ENCODE data around the gene ATP2C2. TPM values are rescaled to one million over a fixed set of nuclear protein-coding genes. Genes with fewer than 3 reads are reported as not detected.

ATP2C2 gene
- total and polyA plus RNA-seq, 8 donors: 11.2 to 52.8 (median 22.2) TPM

DNA sequence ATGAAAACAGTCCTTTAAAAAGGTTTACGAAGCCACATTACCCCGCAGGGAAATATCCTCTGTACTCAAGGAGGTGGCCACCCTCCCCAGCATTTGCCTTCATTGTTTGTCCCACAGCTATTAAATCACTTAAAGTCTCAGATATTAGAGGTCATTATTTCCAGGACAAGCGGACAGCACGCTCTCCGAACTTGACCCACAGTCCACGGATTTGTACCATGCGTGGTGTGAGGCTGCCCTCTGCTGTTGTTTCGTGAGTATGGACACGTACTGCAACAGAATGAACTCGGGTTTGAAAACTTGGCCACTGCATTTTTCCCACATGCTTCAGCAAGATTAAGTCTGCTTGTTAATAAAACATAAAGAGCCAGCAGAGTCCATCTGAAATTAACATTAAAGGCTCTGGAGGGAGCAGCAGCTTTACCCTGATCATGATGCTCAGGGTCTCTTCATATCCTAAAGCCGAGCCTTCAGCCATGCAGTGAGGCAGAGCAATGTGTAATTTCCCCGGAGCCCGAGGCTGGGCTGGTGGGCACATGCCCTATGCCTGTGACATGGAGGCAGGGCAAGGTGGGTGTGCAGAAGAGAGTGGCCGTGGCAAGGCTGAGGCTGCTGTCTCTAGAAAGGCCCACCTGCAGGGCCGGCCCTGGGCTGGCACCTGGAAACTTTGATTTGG lies 116.4 kb downstream of the ATP2C2 start:
- peaks cover 0 to 72% of the 10 kb centered on the region in 2 donors for H3K36me3 ChIP-seq
- DNase-seq (peak in 2 of 4 donors; percentile 49 to 71), ATAC-seq (peak; percentile 88)
- H3K4me1 ChIP-seq: no peaks in the 10 kb centered on the region
- intact Hi-C loops (cut with DNase I): loop anchor here in 1 of 2 donors (10.0 kb wide), 1 partner anchor 210 kb away; no protein-coding TSS in a partner anchor
- H3K9me3 ChIP-seq: no peaks in the 10 kb centered on the region
- no peaks in the 10 kb centered on the region for H3K27me3 ChIP-seq
- no peak overlapping the region for H3K27ac ChIP-seq
- no peak overlapping the region for H3K4me3 ChIP-seq
- TF ChIP-seq, protein P1, sequence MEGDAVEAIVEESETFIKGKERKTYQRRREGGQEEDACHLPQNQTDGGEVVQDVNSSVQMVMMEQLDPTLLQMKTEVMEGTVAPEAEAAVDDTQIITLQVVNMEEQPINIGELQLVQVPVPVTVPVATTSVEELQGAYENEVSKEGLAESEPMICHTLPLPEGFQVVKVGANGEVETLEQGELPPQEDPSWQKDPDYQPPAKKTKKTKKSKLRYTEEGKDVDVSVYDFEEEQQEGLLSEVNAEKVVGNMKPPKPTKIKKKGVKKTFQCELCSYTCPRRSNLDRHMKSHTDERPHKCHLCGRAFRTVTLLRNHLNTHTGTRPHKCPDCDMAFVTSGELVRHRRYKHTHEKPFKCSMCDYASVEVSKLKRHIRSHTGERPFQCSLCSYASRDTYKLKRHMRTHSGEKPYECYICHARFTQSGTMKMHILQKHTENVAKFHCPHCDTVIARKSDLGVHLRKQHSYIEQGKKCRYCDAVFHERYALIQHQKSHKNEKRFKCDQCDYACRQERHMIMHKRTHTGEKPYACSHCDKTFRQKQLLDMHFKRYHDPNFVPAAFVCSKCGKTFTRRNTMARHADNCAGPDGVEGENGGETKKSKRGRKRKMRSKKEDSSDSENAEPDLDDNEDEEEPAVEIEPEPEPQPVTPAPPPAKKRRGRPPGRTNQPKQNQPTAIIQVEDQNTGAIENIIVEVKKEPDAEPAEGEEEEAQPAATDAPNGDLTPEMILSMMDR (IDR thresholded peaks at IDR 0.05): peak; percentile 59 to 62

DNA sequence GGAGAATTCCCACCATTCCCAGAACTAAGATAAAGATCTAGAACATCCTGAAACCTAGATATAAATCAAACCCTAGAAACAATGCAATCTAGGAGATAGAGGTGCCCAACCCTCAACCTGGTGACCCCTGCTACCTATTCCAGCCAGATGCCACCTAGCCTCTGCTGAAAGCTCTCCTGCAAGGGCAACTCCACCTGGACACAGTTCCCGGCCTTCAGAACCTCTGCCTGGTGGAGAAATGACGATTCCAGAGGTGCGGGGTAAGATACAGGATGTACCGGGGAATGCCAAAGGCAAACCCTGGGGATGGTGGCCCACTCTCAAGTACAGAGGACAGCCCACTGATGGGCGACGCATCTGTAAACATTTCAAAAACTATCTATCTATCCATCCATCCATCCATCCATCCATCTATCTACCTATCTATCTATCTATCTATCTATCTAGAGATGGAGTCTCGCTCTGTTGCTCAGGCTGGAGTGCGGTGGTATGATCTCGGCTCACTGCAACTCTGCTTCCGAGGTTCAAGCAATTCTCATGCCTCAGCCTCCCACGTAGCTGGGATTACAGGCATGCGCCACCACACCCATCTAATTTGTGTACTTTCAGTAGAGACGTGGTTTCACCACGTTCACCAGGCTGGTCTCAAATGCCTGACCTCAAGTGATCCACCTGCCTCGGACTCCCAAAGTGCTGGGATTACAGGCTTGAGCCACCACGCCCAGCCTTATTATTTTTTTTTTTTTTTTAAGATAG lies 117.1 kb downstream of the ATP2C2 start:
- Histone ChIP-seq H3K9me3 (no peaks in the 10 kb centered on the region), H3K4me1 (no peaks in the 10 kb centered on the region), H3K27ac (no peak overlapping the region), H3K36me3 (peaks cover 0 to 67% of the 10 kb centered on the region in 2 donors), H3K4me3 (no peak overlapping the region), H3K27me3 (no peaks in the 10 kb centered on the region)
- DNase-seq (no peak), ATAC-seq (no peak)
- TF ChIP-seq, protein P1 (IDR thresholded peaks at IDR 0.05): no peak
- intact Hi-C loops (cut with DNase I): loop anchor here in 1 of 2 donors (10.0 kb wide), 1 partner anchor 211 kb away; no protein-coding TSS in a partner anchor

DNA sequence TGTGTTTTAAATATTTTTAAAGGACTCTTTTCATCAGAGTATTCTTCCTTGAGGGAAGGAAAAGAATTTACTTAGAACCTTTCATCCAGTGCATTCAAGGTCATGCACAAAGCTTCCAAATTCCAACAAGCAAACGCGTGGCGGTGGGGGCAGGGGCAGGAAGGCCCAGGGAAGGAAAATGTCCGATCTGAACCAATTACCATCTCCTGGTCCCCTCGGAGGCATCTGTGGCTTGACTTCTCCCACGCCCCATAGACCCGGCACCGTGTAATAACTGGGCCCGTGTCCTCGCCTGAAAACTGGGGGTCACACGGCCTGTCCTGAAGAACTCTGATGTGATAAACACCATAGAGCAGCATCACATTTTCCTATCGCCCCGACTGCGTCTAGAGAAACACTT lies 117.8 kb downstream of the ATP2C2 start:
- intact Hi-C loops (cut with DNase I): loop anchor here in 1 of 2 donors (10.0 kb wide), 1 partner anchor 211 kb away; no protein-coding TSS in a partner anchor
- H3K9me3 ChIP-seq: no peaks in the 10 kb centered on the region
- H3K4me1 ChIP-seq: no peaks in the 10 kb centered on the region
- H3K27me3 ChIP-seq: no peaks in the 10 kb centered on the region
- ATAC-seq (no peak), DNase-seq (no peak)
- no peak overlapping the region for H3K4me3 ChIP-seq
- TF ChIP-seq, protein P1 (IDR thresholded peaks at IDR 0.05): no peak
- no peak overlapping the region for H3K27ac ChIP-seq
- peaks cover 0 to 60% of the 10 kb centered on the region in 2 donors for H3K36me3 ChIP-seq

DNA sequence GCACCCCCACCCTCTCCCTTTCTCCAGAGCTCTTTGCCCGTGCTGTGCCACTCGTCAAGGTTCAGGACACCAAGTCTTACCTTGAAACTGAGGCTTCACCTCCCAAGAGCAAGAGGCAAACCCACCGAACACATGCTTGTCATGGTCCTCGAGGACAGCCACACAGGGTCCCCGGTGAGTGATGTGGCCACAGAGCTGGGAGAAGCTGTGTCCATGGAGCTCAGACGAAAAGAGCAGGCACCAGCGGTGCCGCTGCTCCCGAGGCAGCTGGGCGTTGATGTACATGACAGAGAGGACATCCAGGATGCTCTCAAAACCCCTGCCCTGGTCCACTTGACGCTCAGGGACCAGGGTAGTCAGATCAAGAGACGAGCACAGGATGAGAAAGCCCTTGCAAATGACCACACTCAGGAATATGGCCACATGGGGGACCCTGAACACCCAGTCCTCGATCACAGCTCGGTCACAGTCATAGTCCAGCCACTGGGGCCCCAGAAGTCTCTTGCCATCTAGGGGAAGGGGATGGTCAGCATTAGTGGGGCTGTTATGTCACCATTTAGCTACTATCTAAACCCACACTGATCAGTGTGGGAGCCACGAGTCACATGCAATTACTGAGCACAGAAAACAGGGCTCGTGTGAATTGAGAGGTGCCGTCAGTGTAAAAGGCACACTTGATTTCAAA lies 118.4 kb downstream of the ATP2C2 start:
- ATAC-seq (no peak), DNase-seq (no peak)
- H3K9me3 ChIP-seq: no peaks in the 10 kb centered on the region
- no peaks in the 10 kb centered on the region for H3K4me1 ChIP-seq
- H3K27ac ChIP-seq: no peak overlapping the region
- H3K27me3 ChIP-seq: no peaks in the 10 kb centered on the region
- TF ChIP-seq, protein P1 (IDR thresholded peaks at IDR 0.05): no peak
- peaks cover 0 to 56% of the 10 kb centered on the region in 2 donors for H3K36me3 ChIP-seq
- no peak overlapping the region for H3K4me3 ChIP-seq
- intact Hi-C loops (cut with DNase I): loop anchor here in 1 of 2 donors (10.0 kb wide), 1 partner anchor 212 kb away; no protein-coding TSS in a partner anchor
